GM12878 (cell line): Measurements from ENCODE around the gene GGT6.

Experiments
- CHD1 ChIP-seq: IDR thresholded peaks from 2 replicates; pipeline ENCODE4 v1.6.1; 2012; ENCODE audit warnings: low read depth, low read length, improper control_type of control experiment
- EP300 ChIP-seq, 2 experiments: fragments of 150-350 bp in 1 of 2; IDR thresholded peaks; 2 replicates each; pipeline ENCODE4 v1.6.1; 2011 to 2012; ENCODE audit warnings: low read depth in 2 of 2, low read length in 2 of 2, borderline replicate concordance in 1 of 2, improper control_type of control experiment in 1 of 2, inconsistent platforms in 1 of 2; ENCODE audit not compliant: control insufficient read depth in 1 of 2
- TF ChIP-seq, protein P1 (sequence below): IDR thresholded peaks from 2 replicates; pipeline ENCODE4 v1.6.1; 2011; ENCODE audit warnings: low read depth, low read length, improper control_type of control experiment, borderline replicate concordance

GRCh38 chr17:4535667-4536258 lies 24.6 kb downstream of the GGT6 start:
- no peak for TF ChIP-seq CHD1
- no peak for TF ChIP-seq EP300 (IDR thresholded peaks at IDR 0.05; ENCODE audit: borderline replicate concordance in 1 of 2, control insufficient read depth in 1 of 2, low read depth in 2 of 2, low read length in 2 of 2)
- TF ChIP-seq, protein P1, sequence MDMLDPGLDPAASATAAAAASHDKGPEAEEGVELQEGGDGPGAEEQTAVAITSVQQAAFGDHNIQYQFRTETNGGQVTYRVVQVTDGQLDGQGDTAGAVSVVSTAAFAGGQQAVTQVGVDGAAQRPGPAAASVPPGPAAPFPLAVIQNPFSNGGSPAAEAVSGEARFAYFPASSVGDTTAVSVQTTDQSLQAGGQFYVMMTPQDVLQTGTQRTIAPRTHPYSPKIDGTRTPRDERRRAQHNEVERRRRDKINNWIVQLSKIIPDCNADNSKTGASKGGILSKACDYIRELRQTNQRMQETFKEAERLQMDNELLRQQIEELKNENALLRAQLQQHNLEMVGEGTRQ, result no peak
